Activated CD8-positive, alpha-beta T cell treated with anti-CD3 and anti-CD28 coated beads for 36 hours (primary cell): Measurements from ENCODE around the gene MIOX. TPM values are rescaled to one million over a fixed set of nuclear protein-coding genes. Genes with fewer than 3 reads are reported as not detected.

ENCODE experiments used
- ATAC-seq: fragments of 200-7000 bp; cut with Tn5 transposase; one replicate; pipeline ENCODE4 v1.10.0; 2021; ENCODE audit warnings: mild to moderate bottlenecking, moderate library complexity
- CTCF ChIA-PET: fragments of 350-600 bp; sonication (Branson Sonifier 250); formaldehyde crosslinking; loops from one replicate; lab custom pipeline; 2021; ENCODE audit warnings: antibody characterized with exemption; lab: Charles Lee
- POLR2A ChIA-PET: fragments of 350-600 bp; sonication (Branson Sonifier 250); formaldehyde crosslinking; loops from one replicate; lab custom pipeline; 2021; ENCODE audit warnings: antibody characterized with exemption; lab: Charles Lee
- DNase-seq: peaks from one replicate; pipeline ENCODE4 v3.0.0-alpha.2; 2020
- H3K27ac Mint-ChIP-seq: one replicate; pipeline ENCODE4 v1.8.0; 2021; ENCODE audit warnings: mild to moderate bottlenecking, mixed read lengths
- H3K27me3 Mint-ChIP-seq: one replicate; pipeline ENCODE4 v1.8.0; 2021; ENCODE audit warnings: mixed read lengths
- H3K36me3 Mint-ChIP-seq: one replicate; pipeline ENCODE4 v1.8.0; 2021; ENCODE audit warnings: low read depth, mixed read lengths
- H3K4me1 Mint-ChIP-seq: one replicate; pipeline ENCODE4 v1.8.0; 2021; ENCODE audit warnings: low read depth, mixed read lengths
- H3K4me3 Mint-ChIP-seq: one replicate; pipeline ENCODE4 v1.8.0; 2021; ENCODE audit warnings: mild to moderate bottlenecking, moderate library complexity, mixed read lengths
- H3K9me3 Mint-ChIP-seq: one replicate; pipeline ENCODE4 v1.8.0; 2021; ENCODE audit warnings: mixed read lengths
- intact Hi-C: fragments of 100-400 bp; cut with micrococcal nuclease; formaldehyde crosslinking; loops from one replicate; pipeline ENCODE4 v1.10.0; 2022
- total RNA-seq, 2 experiments: library from RNA; stranded (reverse); gene quantifications; one replicate each; pipeline ENCODE4 v1.2.3, GENCODE V29; 2021
- TF ChIP-seq, protein P1 (sequence below): fragments of 200-600 bp; IDR thresholded peaks from one replicate; pipeline ENCODE4 v1.8.0; 2022; ENCODE audit warnings: antibody characterized with exemption, mild to moderate bottlenecking

MIOX gene
- total RNA-seq, 2 experiments from 2014 or later: 0.29 TPM; not detected in 1

DNA sequence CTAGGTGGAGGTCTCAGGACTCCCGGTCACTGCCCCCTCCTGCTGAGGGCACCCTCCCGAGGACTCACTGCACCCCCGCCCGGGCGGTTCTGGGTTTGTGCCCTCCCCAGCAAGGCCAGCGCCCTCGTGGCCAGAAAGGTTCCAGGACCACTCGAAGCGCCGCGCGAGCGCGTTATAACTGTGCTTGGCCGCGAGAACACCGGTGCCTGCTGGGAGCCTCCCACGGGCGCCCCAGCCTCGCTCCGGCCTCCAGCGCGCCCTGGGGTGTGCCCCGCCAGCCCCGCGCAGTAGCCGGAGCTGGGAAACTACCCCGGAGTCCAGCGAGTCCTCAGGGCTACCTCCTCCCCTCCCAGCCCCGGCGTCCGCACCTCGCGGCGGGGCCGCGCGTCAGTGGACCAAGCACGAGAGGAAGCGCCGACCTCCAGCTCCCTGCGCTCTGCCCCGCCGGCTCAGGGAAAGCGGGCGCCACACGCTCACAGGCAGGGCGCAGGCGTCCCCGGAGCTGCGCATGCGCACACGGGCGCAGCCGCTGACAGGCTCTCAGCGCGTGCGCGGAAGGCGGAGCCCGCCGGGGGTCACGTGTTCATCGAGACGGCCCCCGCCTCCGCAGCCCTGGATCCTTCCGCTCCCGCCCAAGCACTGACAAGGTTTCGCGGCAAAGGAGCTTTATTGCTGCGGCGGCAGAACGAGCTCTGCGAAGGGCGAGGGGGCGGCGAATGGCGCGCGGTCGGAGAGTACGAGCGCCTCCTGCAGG is 38.6 kb downstream of the MIOX start, which contains the start of gene SCO2:
TSS of gene SCO2 (minus strand) at position 495 of the 754 bp plus-strand sequence. CDS start 1,187 bp downstream, outside the sequence.
- Mint-ChIP-seq H3K9me3 (no peaks in the 10 kb centered on the region), H3K4me1 (peaks cover 25% of the 10 kb centered on the region), H3K36me3 (peaks cover 28% of the 10 kb centered on the region), H3K27ac (peak within 1 kb of the TSS; percentile 88), H3K27me3 (no peaks in the 10 kb centered on the region), H3K4me3 (peak within 1 kb of the TSS; percentile 94)
- ATAC-seq: peak; percentile 59
- DNase-seq: peak; percentile 99
- POLR2A ChIA-PET: interaction anchor here (0.8 to 6.7 kb wide), 37 partner anchors 10 to 335 kb away, joined by 3 to 175 read pairs (median 4); partner anchors contain the start of genes ADM2, ARSA, CHKB and CPT1B
- TF ChIP-seq, protein P1, sequence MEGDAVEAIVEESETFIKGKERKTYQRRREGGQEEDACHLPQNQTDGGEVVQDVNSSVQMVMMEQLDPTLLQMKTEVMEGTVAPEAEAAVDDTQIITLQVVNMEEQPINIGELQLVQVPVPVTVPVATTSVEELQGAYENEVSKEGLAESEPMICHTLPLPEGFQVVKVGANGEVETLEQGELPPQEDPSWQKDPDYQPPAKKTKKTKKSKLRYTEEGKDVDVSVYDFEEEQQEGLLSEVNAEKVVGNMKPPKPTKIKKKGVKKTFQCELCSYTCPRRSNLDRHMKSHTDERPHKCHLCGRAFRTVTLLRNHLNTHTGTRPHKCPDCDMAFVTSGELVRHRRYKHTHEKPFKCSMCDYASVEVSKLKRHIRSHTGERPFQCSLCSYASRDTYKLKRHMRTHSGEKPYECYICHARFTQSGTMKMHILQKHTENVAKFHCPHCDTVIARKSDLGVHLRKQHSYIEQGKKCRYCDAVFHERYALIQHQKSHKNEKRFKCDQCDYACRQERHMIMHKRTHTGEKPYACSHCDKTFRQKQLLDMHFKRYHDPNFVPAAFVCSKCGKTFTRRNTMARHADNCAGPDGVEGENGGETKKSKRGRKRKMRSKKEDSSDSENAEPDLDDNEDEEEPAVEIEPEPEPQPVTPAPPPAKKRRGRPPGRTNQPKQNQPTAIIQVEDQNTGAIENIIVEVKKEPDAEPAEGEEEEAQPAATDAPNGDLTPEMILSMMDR: no peak
- CTCF ChIA-PET: interaction anchor here (0.6 to 4.3 kb wide), 49 partner anchors 10 to 563 kb away, joined by 3 to 80 read pairs (median 4); partner anchors contain the start of genes ARSA, CHKB, HDAC10 and KLHDC7B
- intact Hi-C loops: loop anchor here (5.0 kb wide), 1 partner anchor 57 kb away; the partner anchor contains the start of gene CHKB

DNA sequence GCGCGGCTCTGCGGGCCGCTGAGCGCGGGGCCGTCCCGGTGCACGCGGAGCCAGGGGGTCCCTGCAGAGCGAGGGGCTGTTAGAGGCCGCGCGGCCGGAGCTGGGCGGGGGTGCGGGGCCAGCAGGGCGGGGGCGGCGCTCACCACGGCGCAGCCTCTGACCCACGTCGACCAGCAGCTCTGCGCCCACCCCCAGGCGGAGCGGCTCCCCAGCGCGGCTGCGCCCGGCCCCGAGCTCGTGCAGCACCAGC is 39.1 kb downstream of the MIOX start:
- POLR2A ChIA-PET: interaction anchor here (0.7 to 6.7 kb wide), 38 partner anchors 10 to 336 kb away, joined by 3 to 175 read pairs (median 4); partner anchors contain the start of genes ADM2, ARSA, CHKB and CPT1B
- H3K36me3 Mint-ChIP-seq: peaks cover 28% of the 10 kb centered on the region
- H3K27ac Mint-ChIP-seq: peak overlapping the region; percentile 75
- no peaks in the 10 kb centered on the region for H3K9me3 Mint-ChIP-seq
- ATAC-seq: no peak
- CTCF ChIA-PET: interaction anchor here (0.6 to 4.3 kb wide), 49 partner anchors 9 to 564 kb away, joined by 3 to 80 read pairs (median 4); partner anchors contain the start of genes ARSA, CHKB, HDAC10 and KLHDC7B
- TF ChIP-seq, protein P1: no peak
- peak overlapping the region; percentile 94 for H3K4me3 Mint-ChIP-seq
- no peaks in the 10 kb centered on the region for H3K27me3 Mint-ChIP-seq
- no peak for DNase-seq
- H3K4me1 Mint-ChIP-seq: peaks cover 25% of the 10 kb centered on the region
- intact Hi-C loops: loop anchor here (5.0 kb wide), 1 partner anchor 57 kb away; the partner anchor contains the start of gene CHKB

DNA sequence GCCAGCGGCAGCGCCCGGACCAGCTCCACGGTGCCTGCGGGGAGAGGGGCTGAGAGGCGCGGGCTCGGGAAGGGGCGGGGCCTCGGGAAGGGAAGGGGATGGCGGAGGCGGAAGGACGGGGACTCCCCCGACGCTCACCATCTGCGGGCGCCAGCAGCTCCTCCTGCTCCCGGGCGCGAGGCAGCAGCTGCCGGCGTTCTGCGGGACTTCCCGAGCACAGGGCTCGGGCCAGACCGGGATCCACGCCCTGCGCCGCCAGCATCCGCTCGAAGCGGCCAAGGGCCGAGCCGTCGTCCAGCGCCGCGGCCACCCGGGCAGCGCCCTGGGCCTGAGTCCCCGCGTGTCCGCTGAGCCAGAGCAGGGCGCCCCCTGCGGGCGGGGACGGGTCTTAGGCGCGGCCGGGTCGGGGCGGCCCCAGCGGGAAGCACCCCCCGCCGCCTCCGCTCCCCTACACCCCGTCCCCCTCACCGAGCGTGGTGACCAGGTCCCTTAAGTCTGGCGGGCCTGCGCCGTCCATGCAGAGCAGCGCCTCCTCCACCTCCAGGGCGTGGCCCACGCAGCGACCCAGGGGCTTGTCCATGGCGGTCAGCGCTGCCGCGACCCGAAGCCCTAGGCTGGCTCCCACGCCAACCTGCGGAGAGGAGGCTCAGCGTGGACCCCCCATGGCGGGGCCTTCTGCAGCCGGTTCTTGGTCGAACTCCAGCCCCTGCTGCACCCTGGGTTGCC is 39.6 kb downstream of the MIOX start:
- peak; percentile 90 for DNase-seq
- intact Hi-C loops: loop anchor here (5.0 kb wide), 1 partner anchor 56 kb away; the partner anchor contains the start of gene CHKB
- ChIA-PET POLR2A (interaction anchor here (0.7 to 6.7 kb wide), 39 partner anchors 11 to 336 kb away, joined by 3 to 175 read pairs (median 5); partner anchors contain the start of genes ADM2, ARSA, CHKB and CPT1B), CTCF (interaction anchor here (0.8 to 4.3 kb wide), 43 partner anchors 9 to 564 kb away, joined by 3 to 80 read pairs (median 5); partner anchors contain the start of genes ARSA, CHKB, HDAC10 and KLHDC7B)
- Mint-ChIP-seq H3K9me3 (no peaks in the 10 kb centered on the region), H3K4me1 (peaks cover 25% of the 10 kb centered on the region), H3K27ac (peak overlapping the region; percentile 88), H3K36me3 (peaks cover 26% of the 10 kb centered on the region), H3K4me3 (peak overlapping the region; percentile 94), H3K27me3 (no peaks in the 10 kb centered on the region)
- TF ChIP-seq, protein P1: peak; percentile 89
- ATAC-seq: peak; percentile 52

DNA sequence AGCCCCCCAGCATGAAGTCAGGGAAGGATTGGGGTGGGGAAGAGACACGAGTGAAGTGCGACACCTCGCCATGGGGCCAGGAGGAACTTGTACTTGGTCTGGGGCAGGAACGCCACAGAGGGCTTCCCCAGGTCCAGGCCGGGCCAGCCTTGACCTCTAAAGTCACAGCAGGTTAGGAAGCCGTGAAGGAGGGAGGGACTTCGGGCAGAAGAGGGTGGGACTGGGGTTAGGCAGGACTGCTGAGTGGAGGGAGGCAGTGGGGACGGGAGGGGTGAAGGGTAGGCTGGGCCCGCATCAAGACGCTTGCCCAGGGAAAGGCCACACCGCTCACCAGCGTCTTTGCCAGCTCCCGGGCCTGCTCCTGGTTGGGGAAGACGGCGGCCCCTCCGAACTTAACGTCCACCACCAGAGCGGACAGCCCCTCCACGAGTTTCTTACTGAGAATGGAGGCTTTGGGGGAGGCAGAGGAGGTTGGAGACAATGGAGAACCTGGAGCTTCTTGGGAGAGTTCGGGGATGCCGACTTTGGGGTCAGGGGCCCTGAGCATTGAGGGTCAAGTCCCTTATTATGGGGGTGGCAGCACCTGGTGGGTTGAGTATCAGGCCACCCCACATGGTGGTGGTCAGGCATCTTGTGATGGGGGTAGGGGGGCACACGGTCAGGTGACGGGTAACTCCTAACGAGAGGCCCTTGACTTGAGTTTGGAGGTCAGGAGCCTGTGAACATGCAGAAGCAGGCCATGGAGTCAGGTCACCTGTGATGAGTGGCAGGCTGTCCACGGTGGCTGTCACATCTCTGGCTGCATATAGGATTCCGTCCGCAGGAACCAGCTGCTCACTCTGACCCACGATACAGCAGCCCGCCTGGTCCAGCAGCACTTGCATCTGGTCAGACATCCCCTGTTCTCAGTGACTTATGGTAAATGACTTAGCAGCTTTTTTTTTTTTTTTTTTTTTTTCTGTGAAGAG is 40.5 kb downstream of the MIOX start:
- ATAC-seq (peak; percentile 11), DNase-seq (peak; percentile 71)
- Mint-ChIP-seq H3K27me3 (no peaks in the 10 kb centered on the region), H3K36me3 (peaks cover 26% of the 10 kb centered on the region), H3K4me3 (peak overlapping the region; percentile 94), H3K4me1 (peaks cover 25% of the 10 kb centered on the region), H3K9me3 (no peaks in the 10 kb centered on the region), H3K27ac (peak overlapping the region; percentile 88)
- intact Hi-C loops: loop anchor here (5.0 kb wide), 1 partner anchor 55 kb away; the partner anchor contains the start of gene CHKB
- TF ChIP-seq, protein P1: no peak
- ChIA-PET POLR2A (interaction anchor here (0.9 to 6.7 kb wide), 9 partner anchors 11 to 99 kb away, joined by 3 to 175 read pairs (median 8); partner anchors contain the start of genes CHKB, KLHDC7B, LMF2 and NCAPH2), CTCF (interaction anchor here (0.7 to 4.3 kb wide), 6 partner anchors 9 to 93 kb away, joined by 3 to 80 read pairs (median 37); partner anchors contain the start of genes LMF2, NCAPH2 and SYCE3)
